ENCODE measurements around the gene AUNIP. TPM values are rescaled to one million over a fixed set of nuclear protein-coding genes. Genes with fewer than 3 reads are reported as not detected.
A peak's percentile ranks its signal among the peaks of the same experiment; 100 is the strongest.

AUNIP gene
- total RNA-seq, 6 donors from 2014 or later = 0.43 to 1.1 (median 0.74) TPM; not detected in 3

GRCh38 chr1:25819491-25820246 lies 39.6 kb downstream of the AUNIP start, which contains the start of gene MTFR1L:
MTFR1L (plus strand) TSS chr1:25819954; CDS start chr1:25823105, 3,151 bp downstream.
- DNase-seq (peak; percentile 91 to 97), ATAC-seq (ENCODE audit: low FRiP score in 2 of 2) (peak; percentile 94 to 96)
- TF ChIP-seq POLR2A (IDR thresholded peaks at IDR 0.05) (peak in 3 of 4 donors; percentile 46 to 96 (median 78)), CTCF (IDR thresholded peaks at IDR 0.05) (peak in 1 of 6 experiments; percentile 6), POLR2AphosphoS5 (IDR thresholded peaks at IDR 0.05) (peak; percentile 86 to 95), EP300 (IDR thresholded peaks at IDR 0.05) (peak in 1 of 4 donors; percentile 29)
- WGBS, 2 donors = 2 to 3% methylated on average over 11 to 17 of the region's 64 CpGs
- Histone ChIP-seq H3K4me1 (peaks cover 21 to 45% (median 30%) of the 10 kb centered on the region in 4 donors), H3K27ac (peak within 1 kb of the TSS; percentile 89 to 94 (median 92)), H3K4me3 (peak within 1 kb of the TSS; percentile 72 to 91 (median 86)), H3K27me3 (no peaks in the 10 kb centered on the region), H3K9me3 (no peaks in the 10 kb centered on the region), H3K36me3 (peaks cover 0 to 18% (median 14%) of the 10 kb centered on the region in 4 donors)

- WGBS, 2 donors = 56 to 61% methylated on average over 6 of the region's 6 CpGs
- Histone ChIP-seq H3K27me3 (no peaks in the 10 kb centered on the region), H3K4me1 (peaks cover 21 to 45% (median 30%) of the 10 kb centered on the region in 4 donors), H3K4me3 (peak overlapping the region in 3 of 4 donors; percentile 81 to 91 (median 90)), H3K36me3 (peaks cover 5 to 29% (median 24%) of the 10 kb centered on the region in 4 donors), H3K9me3 (no peaks in the 10 kb centered on the region), H3K27ac (peak overlapping the region in 3 of 4 donors; percentile 89 to 94 (median 93))
- ATAC-seq (ENCODE audit: low FRiP score in 2 of 2) (no peak), DNase-seq (no peak)
- TF ChIP-seq EP300 (IDR thresholded peaks at IDR 0.05) = no peak
- no peak for TF ChIP-seq POLR2AphosphoS5 (IDR thresholded peaks at IDR 0.05)
- TF ChIP-seq POLR2A (IDR thresholded peaks at IDR 0.05) = no peak
- TF ChIP-seq CTCF (IDR thresholded peaks at IDR 0.05) = no peak
These were observed 40.7 kb downstream of the AUNIP start for GRCh38 chr1:25818569-25818968.

- TF ChIP-seq EP300 (IDR thresholded peaks at IDR 0.05) (no peak), POLR2AphosphoS5 (IDR thresholded peaks at IDR 0.05) (no peak), CTCF (IDR thresholded peaks at IDR 0.05) (peak in 1 of 6 experiments; percentile 18)
- 56 to 75% methylated on average over 5 to 7 of the region's 8 CpGs for WGBS, 2 donors
- H3K27ac ChIP-seq = peak overlapping the region in 2 of 4 donors; percentile 93 to 94
- peak in 1 of 2 donors; percentile 26 for DNase-seq
- no peak for ATAC-seq (ENCODE audit: low FRiP score in 2 of 2)
- no peaks in the 10 kb centered on the region for H3K9me3 ChIP-seq
- H3K4me3 ChIP-seq = no peak overlapping the region
- no peaks in the 10 kb centered on the region for H3K27me3 ChIP-seq
- H3K4me1 ChIP-seq = peaks cover 21 to 42% (median 29%) of the 10 kb centered on the region in 4 donors
- H3K36me3 ChIP-seq = peaks cover 7 to 35% (median 27%) of the 10 kb centered on the region in 4 donors
These were observed 41.3 kb downstream of the AUNIP start for GRCh38 chr1:25817840-25818501.

- TF ChIP-seq CTCF (IDR thresholded peaks at IDR 0.05) (no peak), POLR2AphosphoS5 (IDR thresholded peaks at IDR 0.05) (no peak), POLR2A (IDR thresholded peaks at IDR 0.05) (no peak), EP300 (IDR thresholded peaks at IDR 0.05) (no peak)
- H3K27ac ChIP-seq = peak overlapping the region in 3 of 4 donors; percentile 2 to 35 (median 12)
These were observed 43.0 kb downstream of the AUNIP start for GRCh38 chr1:25816112-25816718.

More at GRCh38 chr1:25816112-25816718, 43.0 kb downstream of the AUNIP start:
- Histone ChIP-seq H3K9me3 (no peaks in the 10 kb centered on the region), H3K4me3 (no peak overlapping the region), H3K27me3 (no peaks in the 10 kb centered on the region), H3K4me1 (peaks cover 12 to 30% (median 23%) of the 10 kb centered on the region in 4 donors), H3K36me3 (peaks cover 7 to 51% (median 39%) of the 10 kb centered on the region in 4 donors)
- ATAC-seq (ENCODE audit: low FRiP score in 2 of 2) = no peak
- 87 to 88% methylated on average over 3 to 15 of the region's 15 CpGs for WGBS, 2 donors
- peak in 1 of 2 donors; percentile 47 for DNase-seq

Measured in upper lobe of left lung (tissue), 6 donors.